DOHH2 (cell line): ENCODE data around the gene BAIAP2.

Experiments
- H3F3A ChIP-seq: fragments of 200-600 bp; sonication (generic), shearing (Covaris generic); 2 replicates; pipeline ENCODE4 v1.6.0; 2016; ENCODE audit warnings: antibody characterized with exemption, mild to moderate bottlenecking; ENCODE audit not compliant: control insufficient read depth, insufficient read depth
- H3K27ac ChIP-seq: fragments of 200-600 bp; sonication (generic); 2 replicates; pipeline ENCODE4 v1.5.1; 2014; ENCODE audit warnings: low read depth, mild to moderate bottlenecking, low read length, moderate library complexity
- H3K27me3 ChIP-seq: fragments of 200-600 bp; sonication (generic); 2 replicates; pipeline ENCODE4 v1.6.1; 2014; ENCODE audit warnings: mild to moderate bottlenecking, low read length, mixed read lengths; ENCODE audit not compliant: control insufficient read depth
- H3K36me3 ChIP-seq: fragments of 200-600 bp; sonication (generic); 2 replicates; pipeline ENCODE4 v1.6.1; 2014; ENCODE audit warnings: mild to moderate bottlenecking, low read length, moderate library complexity, mixed read lengths; ENCODE audit not compliant: control insufficient read depth
- H3K4me1 ChIP-seq: fragments of 200-600 bp; sonication (generic); 2 replicates; pipeline ENCODE4 v1.6.1; 2014; ENCODE audit warnings: mild to moderate bottlenecking, low read length, mixed read lengths; ENCODE audit not compliant: control insufficient read depth
- H3K4me2 ChIP-seq: fragments of 200-600 bp; sonication (generic); 2 replicates; pipeline ENCODE4 v1.6.0; 2014; ENCODE audit warnings: mild to moderate bottlenecking, low read length, moderate library complexity
- H3K4me3 ChIP-seq: fragments of 200-600 bp; sonication (generic); 2 replicates; pipeline ENCODE4 v1.5.1; 2014; ENCODE audit warnings: mild to moderate bottlenecking, low read length, mixed read lengths
- H3K79me2 ChIP-seq: fragments of 200-600 bp; sonication (generic); 2 replicates; pipeline ENCODE4 v1.6.1; 2014; ENCODE audit warnings: mild to moderate bottlenecking, low read length, mixed read lengths; ENCODE audit not compliant: control insufficient read depth
- H3K9me2 ChIP-seq: fragments of 200-600 bp; sonication (generic); replicated peaks from 2 replicates; pipeline ENCODE4 v1.6.1; 2014; ENCODE audit warnings: mild to moderate bottlenecking, low read length, mixed read lengths; ENCODE audit not compliant: control insufficient read depth
- H3K9me3 ChIP-seq: fragments of 200-600 bp; sonication (generic); 2 replicates; pipeline ENCODE4 v1.6.1; 2014; ENCODE audit warnings: antibody characterized with exemption, low read length, mixed read lengths; ENCODE audit not compliant: control insufficient read depth, insufficient read depth
- H4K20me1 ChIP-seq: fragments of 200-600 bp; sonication (generic); 2 replicates; pipeline ENCODE4 v1.6.0; 2014; ENCODE audit warnings: low read depth, mild to moderate bottlenecking, antibody characterized with exemption, low read length, moderate library complexity; ENCODE audit not compliant: control insufficient read depth, insufficient read depth
- CTCF ChIP-seq: fragments of 200-600 bp; sonication (generic); IDR thresholded peaks from one replicate; pipeline ENCODE4 v1.5.1; 2014; ENCODE audit warnings: antibody characterized with exemption, mild to moderate bottlenecking, low read depth, low read length; ENCODE audit not compliant: poor library complexity, severe bottlenecking
- EZH2phosphoT487 ChIP-seq: fragments of 200-600 bp; sonication (generic); IDR thresholded peaks from 2 replicates; pipeline ENCODE4 v1.6.1; 2017; ENCODE audit warnings: borderline replicate concordance, mild to moderate bottlenecking, antibody characterized with exemption, low read length, moderate library complexity, mixed read lengths

BAIAP2 gene

GRCh38 chr17:81131486-81132196 is 96.7 kb downstream of the BAIAP2 start:
- Histone ChIP-seq H3K9me2 (no peaks in the 10 kb centered on the region), H3K4me3 (no peak overlapping the region), H3K4me1 (no peaks in the 10 kb centered on the region)

GRCh38 chr17:81132197-81132540 is 97.2 kb downstream of the BAIAP2 start:
- Histone ChIP-seq H3K9me2 (no peaks in the 10 kb centered on the region), H3F3A (no peaks in the 10 kb centered on the region), H3K36me3 (no peaks in the 10 kb centered on the region), H3K27me3 (no peaks in the 10 kb centered on the region), H3K9me3 (peaks cover under 1% of the 10 kb centered on the region; the same call in 1 of the 2 replicates), H4K20me1 (no peaks in the 10 kb centered on the region), H3K4me2 (no peak overlapping the region), H3K27ac (no peak overlapping the region), H3K4me1 (no peaks in the 10 kb centered on the region), H3K79me2 (no peaks in the 10 kb centered on the region), H3K4me3 (no peak overlapping the region)
- TF ChIP-seq EZH2phosphoT487 (no peak), CTCF (no peak)

More at GRCh38 chr17:81131486-81132196, 96.7 kb downstream of the BAIAP2 start:
- Histone ChIP-seq H3K36me3 (no peaks in the 10 kb centered on the region), H3K4me2 (no peak overlapping the region), H3K27me3 (no peaks in the 10 kb centered on the region), H4K20me1 (no peaks in the 10 kb centered on the region), H3K27ac (no peak overlapping the region), H3F3A (no peaks in the 10 kb centered on the region), H3K79me2 (no peaks in the 10 kb centered on the region), H3K9me3 (no peaks in the 10 kb centered on the region)
- TF ChIP-seq CTCF, result no peak
- no peak for TF ChIP-seq EZH2phosphoT487

GRCh38 chr17:81132770-81133723 is 98.1 kb downstream of the BAIAP2 start:
- no peak overlapping the region for H3K27ac ChIP-seq

More at GRCh38 chr17:81132770-81133723, 98.1 kb downstream of the BAIAP2 start:
- Histone ChIP-seq H3K4me2 (no peak overlapping the region), H3K9me2 (no peaks in the 10 kb centered on the region), H3K36me3 (no peaks in the 10 kb centered on the region), H3K79me2 (no peaks in the 10 kb centered on the region), H4K20me1 (no peaks in the 10 kb centered on the region), H3K27me3 (no peaks in the 10 kb centered on the region), H3K4me3 (no peak overlapping the region), H3K9me3 (peaks cover 10% of the 10 kb centered on the region; the same call in 1 of the 2 replicates), H3K4me1 (no peaks in the 10 kb centered on the region), H3F3A (no peaks in the 10 kb centered on the region)
- TF ChIP-seq CTCF, result no peak
- TF ChIP-seq EZH2phosphoT487, result no peak
